ENCODE measurements around the gene SSX2IP. TPM values are rescaled to one million over a fixed set of nuclear protein-coding genes. Genes with fewer than 3 reads are reported as not detected.

Gene SSX2IP, protein sequence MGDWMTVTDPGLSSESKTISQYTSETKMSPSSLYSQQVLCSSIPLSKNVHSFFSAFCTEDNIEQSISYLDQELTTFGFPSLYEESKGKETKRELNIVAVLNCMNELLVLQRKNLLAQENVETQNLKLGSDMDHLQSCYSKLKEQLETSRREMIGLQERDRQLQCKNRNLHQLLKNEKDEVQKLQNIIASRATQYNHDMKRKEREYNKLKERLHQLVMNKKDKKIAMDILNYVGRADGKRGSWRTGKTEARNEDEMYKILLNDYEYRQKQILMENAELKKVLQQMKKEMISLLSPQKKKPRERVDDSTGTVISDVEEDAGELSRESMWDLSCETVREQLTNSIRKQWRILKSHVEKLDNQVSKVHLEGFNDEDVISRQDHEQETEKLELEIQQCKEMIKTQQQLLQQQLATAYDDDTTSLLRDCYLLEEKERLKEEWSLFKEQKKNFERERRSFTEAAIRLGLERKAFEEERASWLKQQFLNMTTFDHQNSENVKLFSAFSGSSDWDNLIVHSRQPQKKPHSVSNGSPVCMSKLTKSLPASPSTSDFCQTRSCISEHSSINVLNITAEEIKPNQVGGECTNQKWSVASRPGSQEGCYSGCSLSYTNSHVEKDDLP
- 10.1 and 16.8 TPM in 2 replicates for total RNA-seq

GRCh38 chr1:84690397-84691121 lies at the start of gene SSX2IP:
SSX2IP (minus strand) TSS chr1:84690461; CDS start chr1:84671219, 19,242 bp downstream.

Other genes starting within 250 kb of the SSX2IP start
- 42.2 and 42.9 TPM in 2 replicates for gene RPF1, start 211.2 kb downstream of the SSX2IP start, total RNA-seq
- gene SPATA1, start 184.1 kb downstream of the SSX2IP start, total RNA-seq = 0.21 and 0.72 TPM in 2 replicates
- 10.4 and 10.7 TPM in 2 replicates for gene GNG5, start 183.9 kb downstream of the SSX2IP start, total RNA-seq
- 5.5 and 12.1 TPM in 2 replicates for gene CTBS, start 116.0 kb downstream of the SSX2IP start, total RNA-seq
- gene LPAR3, start 202.7 kb upstream of the SSX2IP start, total RNA-seq = 59.8 and 156 TPM in 2 replicates

Data from tracheal epithelial cell (primary cell).